ENCODE data around the gene CFAP20DC. TPM values are rescaled to one million over a fixed set of nuclear protein-coding genes. Genes with fewer than 3 reads are reported as not detected.
A peak's percentile ranks its signal among the peaks of the same experiment; 100 is the strongest.
"Not testable (repeated sequence)": the region's sequence is repeated elsewhere in the genome, so short reads cannot be mapped to it uniquely, and the experiment has no call there.

CFAP20DC gene
- total and polyA plus RNA-seq, 8 donors = 0.23 to 1.2 (median 0.39) TPM

DNA sequence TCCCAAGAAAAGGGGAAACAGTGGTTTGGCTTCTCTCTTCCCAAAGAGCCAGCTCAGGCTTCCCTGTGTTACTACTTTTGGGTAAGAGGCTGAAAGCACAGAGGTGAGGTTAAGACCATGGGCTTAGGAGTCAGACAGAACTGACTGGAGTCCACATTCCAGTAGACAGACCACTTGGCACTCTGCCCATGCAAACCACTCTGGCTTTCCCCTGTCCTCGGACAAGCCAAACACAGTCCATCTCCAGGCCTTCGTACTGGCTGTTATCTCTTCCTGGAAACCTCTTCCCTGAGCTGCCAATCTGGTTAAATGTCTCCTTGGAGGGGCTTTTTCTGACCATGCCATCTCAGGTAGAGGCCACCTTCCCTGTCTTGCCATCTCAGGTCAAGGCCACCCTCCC lies 330.1 kb downstream of the CFAP20DC start:
- no peaks in the 10 kb centered on the region for H3K9me3 ChIP-seq
- FAIRE-seq (no peak), ATAC-seq (no peak), DNase-seq (peak in 1 of 6 donors; percentile 17)
- H3K27ac ChIP-seq = no peak overlapping the region
- no peak for TF ChIP-seq CTCF (IDR thresholded peaks at IDR 0.05)
- WGBS, 2 donors = 67 to 79% methylated on average over 2 of the region's 2 CpGs
- no peaks in the 10 kb centered on the region for H3K4me1 ChIP-seq
- no peaks in the 10 kb centered on the region for H3K36me3 ChIP-seq
- H3K27me3 ChIP-seq = no peaks in the 10 kb centered on the region
- intact Hi-C loops (cut with DNase I) = no loop called here
- no peak overlapping the region for H3K4me3 ChIP-seq

- no peaks in the 10 kb centered on the region for H3K4me1 ChIP-seq
- ATAC-seq (no peak), DNase-seq (no peak), FAIRE-seq (no peak)
- no peaks in the 10 kb centered on the region for H3K36me3 ChIP-seq
- no peak overlapping the region for H3K4me3 ChIP-seq
- intact Hi-C loops (cut with DNase I) = no loop called here
- H3K27me3 ChIP-seq = no peaks in the 10 kb centered on the region
- H3K27ac ChIP-seq = no peak overlapping the region
- H3K9me3 ChIP-seq = no peaks in the 10 kb centered on the region
- WGBS, 2 donors = 78 to 81% methylated on average over 3 of the region's 3 CpGs
- no peak for TF ChIP-seq CTCF (IDR thresholded peaks at IDR 0.05)
Observed at GRCh38 chr3:58713715-58714401, 336.0 kb downstream of the CFAP20DC start.

- FAIRE-seq (no peak), ATAC-seq (no peak), DNase-seq (no peak)
- Histone ChIP-seq H3K4me3 (no peak overlapping the region), H3K27ac (no peak overlapping the region), H3K9me3 (no peaks in the 10 kb centered on the region), H3K4me1 (no peaks in the 10 kb centered on the region), H3K36me3 (no peaks in the 10 kb centered on the region), H3K27me3 (no peaks in the 10 kb centered on the region)
- intact Hi-C loops (cut with DNase I) = no loop called here
- TF ChIP-seq CTCF (IDR thresholded peaks at IDR 0.05) = no peak
- WGBS, 2 donors = 76 to 77% methylated on average over 8 of the region's 8 CpGs
Observed at GRCh38 chr3:58711871-58712270, 338.0 kb downstream of the CFAP20DC start.

- ATAC-seq; DNase-seq; H3K27ac ChIP-seq; H3K9me3 ChIP-seq; H3K27me3 ChIP-seq; intact Hi-C loops (cut with DNase I); H3K36me3 ChIP-seq; FAIRE-seq; H3K4me1 ChIP-seq; H3K4me3 ChIP-seq: not testable (repeated sequence)
- 76 to 77% methylated on average over 3 of the region's 3 CpGs for WGBS, 2 donors
Observed at GRCh38 chr3:58708983-58709382, 340.8 kb downstream of the CFAP20DC start.

- Histone ChIP-seq H3K27me3 (no peaks in the 10 kb centered on the region), H3K9me3 (no peaks in the 10 kb centered on the region), H3K4me1 (no peaks in the 10 kb centered on the region), H3K36me3 (no peaks in the 10 kb centered on the region), H3K27ac (no peak overlapping the region), H3K4me3 (no peak overlapping the region)
- WGBS, 2 donors = 69 to 73% methylated on average over 3 of the region's 3 CpGs
- intact Hi-C loops (cut with DNase I) = no loop called here
- TF ChIP-seq CTCF (IDR thresholded peaks at IDR 0.05) = no peak
- DNase-seq = no peak
- no peak for ATAC-seq
- no peak for FAIRE-seq
Observed at GRCh38 chr3:58708116-58708791, 341.6 kb downstream of the CFAP20DC start.
